Karpas-422 (cell line): ENCODE results near the gene KIF25. TPM values are rescaled to one million over a fixed set of nuclear protein-coding genes. Genes with fewer than 3 reads are reported as not detected.

Experiments
- DNase-seq: peaks from one replicate; pipeline ENCODE4 v3.0.0-alpha.2; 2015
- H2AFZ ChIP-seq: fragments of 200-600 bp; sonication (generic); 2 replicates; pipeline ENCODE4 v1.6.1; 2014; ENCODE audit warnings: antibody characterized with exemption, low read length, mixed read lengths
- H3K27ac ChIP-seq: fragments of 200-600 bp; sonication (generic); 2 replicates; pipeline ENCODE4 v1.5.1; 2014; ENCODE audit warnings: mild to moderate bottlenecking, low read length, moderate library complexity
- H3K27me3 ChIP-seq: fragments of 200-600 bp; sonication (generic); 2 replicates; pipeline ENCODE4 v1.6.1; 2014; ENCODE audit warnings: low read length, mixed read lengths
- H3K36me3 ChIP-seq: fragments of 200-600 bp; sonication (generic); 2 replicates; pipeline ENCODE4 v1.6.1; 2014; ENCODE audit warnings: low read length, mixed read lengths; ENCODE audit not compliant: insufficient read depth
- H3K4me1 ChIP-seq: fragments of 200-600 bp; sonication (generic); 2 replicates; pipeline ENCODE4 v1.6.1; 2014; ENCODE audit warnings: mild to moderate bottlenecking, low read length, mixed read lengths
- H3K4me2 ChIP-seq: fragments of 200-600 bp; sonication (generic); 2 replicates; pipeline ENCODE4 v1.6.1; 2014; ENCODE audit warnings: low read length, low read depth, mild to moderate bottlenecking; ENCODE audit not compliant: poor library complexity, severe bottlenecking
- H3K4me3 ChIP-seq: fragments of 200-600 bp; sonication (generic); 2 replicates; pipeline ENCODE4 v1.5.1; 2014; ENCODE audit warnings: mild to moderate bottlenecking, antibody characterized with exemption, low read length, mixed read lengths
- H3K79me2 ChIP-seq: fragments of 200-600 bp; sonication (generic); 2 replicates; pipeline ENCODE4 v1.6.1; 2014; ENCODE audit warnings: mild to moderate bottlenecking, low read length, mixed read lengths
- H3K9ac ChIP-seq: fragments of 200-600 bp; sonication (generic); 2 replicates; pipeline ENCODE4 v1.6.0; 2014; ENCODE audit warnings: low read length
- H3K9me2 ChIP-seq: fragments of 200-600 bp; sonication (generic), shearing (Covaris generic); replicated peaks from 2 replicates; pipeline ENCODE4 v1.6.0; 2014; ENCODE audit warnings: mild to moderate bottlenecking, low read length, moderate library complexity; ENCODE audit not compliant: insufficient read depth
- H3K9me3 ChIP-seq: fragments of 300-700, 200-600 bp; sonication (generic); 2 replicates; pipeline ENCODE4 v1.6.1; 2014; ENCODE audit warnings: low read length, mixed read lengths
- H4K20me1 ChIP-seq: fragments of 200-600 bp; sonication (generic); 2 replicates; pipeline ENCODE4 v1.6.1; 2014; ENCODE audit warnings: mild to moderate bottlenecking, antibody characterized with exemption, low read length, low read depth; ENCODE audit not compliant: insufficient read depth
- total RNA-seq: library from RNA; depleted of rRNA; stranded (reverse); fragments of >200 nt; shearing (Covaris generic); gene quantifications from 2 replicates; pipeline ENCODE4 v1.2.3, GENCODE V29; 2014; ENCODE audit warnings: low replicate concordance

Gene KIF25
- total RNA-seq, 1 experiment from 2014 or later, result not detected

- DNase-seq, result no peak
- no peak overlapping the region for H3K9ac ChIP-seq
- 0 out of 2 replicates have a peak, but pooled peaks cover 3% of the 10 kb centered on the region for H3K27me3 ChIP-seq
- H3K27ac ChIP-seq, result no peak overlapping the region
- H3K4me1 ChIP-seq, result no peaks in the 10 kb centered on the region
- no peaks in the 10 kb centered on the region for H3K36me3 ChIP-seq
- H4K20me1 ChIP-seq, result no peaks in the 10 kb centered on the region
- no peak overlapping the region for H3K4me3 ChIP-seq
- 0 out of 2 replicates have a peak, but pooled peaks cover 3% of the 10 kb centered on the region for H3K9me3 ChIP-seq
- no peaks in the 10 kb centered on the region for H3K9me2 ChIP-seq
- H2AFZ ChIP-seq, result no peak overlapping the region
- H3K79me2 ChIP-seq, result no peaks in the 10 kb centered on the region
- no peak overlapping the region for H3K4me2 ChIP-seq
Measured at GRCh38 chr6:168042426-168043192, 45.1 kb downstream of the KIF25 start.

GRCh38 chr6:168043193-168043847 is 45.8 kb downstream of the KIF25 start:
- Histone ChIP-seq H2AFZ (no peak overlapping the region), H4K20me1 (no peaks in the 10 kb centered on the region), H3K27ac (no peak overlapping the region), H3K9me3 (0 out of 2 replicates have a peak, but pooled peaks cover 3% of the 10 kb centered on the region), H3K4me2 (no peak overlapping the region), H3K36me3 (no peaks in the 10 kb centered on the region), H3K9ac (no peak overlapping the region), H3K4me3 (no peak overlapping the region), H3K4me1 (no peaks in the 10 kb centered on the region), H3K27me3 (0 out of 2 replicates have a peak, but pooled peaks cover 3% of the 10 kb centered on the region), H3K79me2 (no peaks in the 10 kb centered on the region), H3K9me2 (no peaks in the 10 kb centered on the region)
- no peak for DNase-seq

- Histone ChIP-seq H3K9me3 (0 out of 2 replicates have a peak, but pooled peaks cover 3% of the 10 kb centered on the region), H3K27me3 (0 out of 2 replicates have a peak, but pooled peaks cover 3% of the 10 kb centered on the region), H3K9me2 (no peaks in the 10 kb centered on the region), H3K4me1 (no peaks in the 10 kb centered on the region), H4K20me1 (no peaks in the 10 kb centered on the region), H3K9ac (no peak overlapping the region), H3K4me2 (no peak overlapping the region), H3K79me2 (no peaks in the 10 kb centered on the region), H3K4me3 (no peak overlapping the region), H3K27ac (no peak overlapping the region), H3K36me3 (no peaks in the 10 kb centered on the region), H2AFZ (no peak overlapping the region)
- no peak for DNase-seq
Measured at GRCh38 chr6:168043848-168044415, 46.5 kb downstream of the KIF25 start.

GRCh38 chr6:168044521-168045130 is 47.2 kb downstream of the KIF25 start:
- Histone ChIP-seq H4K20me1 (no peaks in the 10 kb centered on the region), H3K4me1 (no peaks in the 10 kb centered on the region), H3K36me3 (no peaks in the 10 kb centered on the region), H3K9me3 (no peaks in the 10 kb centered on the region), H3K27ac (no peak overlapping the region), H3K9me2 (no peaks in the 10 kb centered on the region), H3K79me2 (no peaks in the 10 kb centered on the region), H3K9ac (no peak overlapping the region), H3K4me3 (no peak overlapping the region), H3K4me2 (no peak overlapping the region), H3K27me3 (no peaks in the 10 kb centered on the region), H2AFZ (no peak overlapping the region)
- no peak for DNase-seq

- no peak overlapping the region for H2AFZ ChIP-seq
- no peak overlapping the region for H3K4me3 ChIP-seq
- H3K36me3 ChIP-seq, result no peaks in the 10 kb centered on the region
- no peaks in the 10 kb centered on the region for H3K27me3 ChIP-seq
- H4K20me1 ChIP-seq, result no peaks in the 10 kb centered on the region
- no peak overlapping the region for H3K9ac ChIP-seq
- no peak for DNase-seq
- no peak overlapping the region for H3K4me2 ChIP-seq
- no peak overlapping the region for H3K27ac ChIP-seq
- H3K9me3 ChIP-seq, result no peaks in the 10 kb centered on the region
- H3K9me2 ChIP-seq, result no peaks in the 10 kb centered on the region
- no peaks in the 10 kb centered on the region for H3K79me2 ChIP-seq
- H3K4me1 ChIP-seq, result no peaks in the 10 kb centered on the region
Measured at GRCh38 chr6:168045141-168045691, 47.7 kb downstream of the KIF25 start.

GRCh38 chr6:168045706-168046620 is 48.5 kb downstream of the KIF25 start:
- no peak overlapping the region for H3K4me2 ChIP-seq
- no peaks in the 10 kb centered on the region for H3K27me3 ChIP-seq
- no peak overlapping the region for H3K4me3 ChIP-seq
- H3K9me3 ChIP-seq, result no peaks in the 10 kb centered on the region
- no peaks in the 10 kb centered on the region for H4K20me1 ChIP-seq
- no peak overlapping the region for H3K27ac ChIP-seq
- no peaks in the 10 kb centered on the region for H3K9me2 ChIP-seq
- H3K36me3 ChIP-seq, result no peaks in the 10 kb centered on the region
- H3K9ac ChIP-seq, result no peak overlapping the region
- H2AFZ ChIP-seq, result no peak overlapping the region
- H3K4me1 ChIP-seq, result no peaks in the 10 kb centered on the region
- no peak for DNase-seq
- H3K79me2 ChIP-seq, result no peaks in the 10 kb centered on the region

GRCh38 chr6:168046696-168047095 is 49.2 kb downstream of the KIF25 start:
- H3K9me2 ChIP-seq, result no peaks in the 10 kb centered on the region
- no peaks in the 10 kb centered on the region for H3K27me3 ChIP-seq
- no peaks in the 10 kb centered on the region for H3K36me3 ChIP-seq
- H3K79me2 ChIP-seq, result no peaks in the 10 kb centered on the region
- no peak overlapping the region for H3K4me2 ChIP-seq
- no peak overlapping the region for H2AFZ ChIP-seq
- no peak overlapping the region for H3K4me3 ChIP-seq
- DNase-seq, result no peak
- H3K4me1 ChIP-seq, result no peaks in the 10 kb centered on the region
- no peak overlapping the region for H3K9ac ChIP-seq
- H4K20me1 ChIP-seq, result no peaks in the 10 kb centered on the region
- no peaks in the 10 kb centered on the region for H3K9me3 ChIP-seq
- H3K27ac ChIP-seq, result no peak overlapping the region
